GM19238 (cell line): ENCODE results near the gene EMP2.

Experiments used
- DNase-seq: peaks from one replicate; pipeline ENCODE4 v3.0.0; 2011; ENCODE audit warnings: low spot score; ENCODE audit not compliant: insufficient read length

Gene EMP2

DNA sequence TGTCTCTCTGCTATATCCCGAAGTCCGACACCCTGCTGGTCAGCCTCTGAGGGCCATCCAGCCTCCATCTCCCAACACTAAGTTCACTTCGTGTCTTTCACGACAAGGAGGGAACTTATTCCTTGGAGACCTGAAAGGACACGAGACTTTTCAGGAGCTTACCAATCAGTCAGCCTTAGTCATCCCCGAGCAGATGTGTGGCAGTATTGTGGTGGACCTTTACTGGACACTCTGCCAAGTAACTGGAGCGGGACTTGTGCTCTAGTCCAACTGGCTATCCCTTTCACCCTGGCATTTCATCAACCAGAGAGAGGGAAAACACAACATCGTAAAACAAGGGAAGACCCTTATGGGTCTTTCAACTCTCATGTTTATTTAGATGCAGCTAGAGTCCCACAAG, 87.1 kb downstream of the EMP2 start:
- DNase-seq: no peak

DNA sequence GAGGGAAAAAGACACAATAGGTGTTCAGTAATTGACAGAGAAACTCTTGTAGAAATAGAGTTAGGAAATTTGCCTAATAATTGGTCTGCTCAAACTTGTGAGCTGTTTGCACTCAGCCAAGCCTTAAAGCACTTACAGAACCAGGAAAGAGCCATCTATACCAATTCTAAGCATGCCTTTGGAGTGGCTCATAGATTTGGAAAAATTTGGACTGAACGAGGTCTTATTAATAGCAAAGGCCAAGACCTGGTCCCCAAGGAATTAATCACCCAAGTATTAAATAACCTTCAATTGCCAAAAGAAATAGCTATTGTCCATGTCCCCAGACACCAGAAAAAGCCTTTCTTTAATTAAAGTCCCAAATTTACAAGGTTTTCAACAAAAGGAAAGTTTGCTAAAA, 90.3 kb downstream of the EMP2 start:
- no peak for DNase-seq

DNA sequence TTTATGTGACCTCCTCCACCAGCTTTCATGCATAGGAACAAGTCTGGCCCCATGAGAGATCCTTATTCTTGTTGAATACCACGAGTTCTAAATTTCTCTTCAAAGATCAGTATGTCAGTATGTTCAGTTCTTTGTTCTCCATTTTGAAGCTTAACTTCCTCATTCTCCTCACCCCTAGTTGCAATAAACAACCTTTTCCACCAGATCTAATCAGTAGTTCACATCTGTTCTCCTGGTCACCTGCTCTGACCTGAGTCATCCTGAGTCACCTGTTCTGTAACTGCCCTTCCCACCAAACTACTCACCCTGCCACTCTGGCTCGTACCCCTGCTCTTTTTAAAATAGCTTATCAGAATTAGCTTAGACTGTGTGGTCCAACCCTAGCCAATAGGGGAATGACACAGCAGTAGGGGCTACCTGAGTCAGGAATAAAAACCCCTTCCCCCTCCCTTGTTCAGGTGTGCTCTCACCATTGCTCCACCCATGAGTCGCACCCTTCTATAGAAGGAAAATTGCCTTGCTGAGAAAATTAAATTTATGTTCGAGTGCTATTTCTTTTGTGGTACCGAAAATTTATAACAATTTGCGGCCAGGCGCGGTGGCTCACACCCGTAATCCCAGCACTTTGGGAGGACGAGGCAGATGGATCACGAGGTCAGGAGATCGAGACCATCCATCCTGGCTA, 94.6 kb downstream of the EMP2 start:
- DNase-seq: no peak

DNA sequence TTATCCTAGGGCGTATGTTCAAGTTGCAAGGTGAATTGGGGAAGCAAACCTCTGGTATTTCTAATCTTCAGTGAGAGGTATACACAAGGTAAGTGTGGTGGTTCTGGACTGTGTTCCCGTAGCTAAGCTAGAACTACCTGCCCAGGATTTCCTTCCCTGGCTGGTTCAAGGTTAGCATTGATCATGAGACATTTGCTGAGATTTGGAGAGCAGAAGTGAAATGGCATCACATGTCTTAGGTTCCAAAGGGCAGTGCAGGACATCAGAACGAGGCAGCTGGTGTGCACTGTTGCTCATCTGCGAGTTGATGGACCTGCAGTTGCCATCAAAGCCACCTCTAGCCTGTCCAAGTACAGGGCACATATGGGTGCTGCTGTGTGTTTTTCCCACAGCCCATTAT, 95.2 kb downstream of the EMP2 start:
- no peak for DNase-seq

DNA sequence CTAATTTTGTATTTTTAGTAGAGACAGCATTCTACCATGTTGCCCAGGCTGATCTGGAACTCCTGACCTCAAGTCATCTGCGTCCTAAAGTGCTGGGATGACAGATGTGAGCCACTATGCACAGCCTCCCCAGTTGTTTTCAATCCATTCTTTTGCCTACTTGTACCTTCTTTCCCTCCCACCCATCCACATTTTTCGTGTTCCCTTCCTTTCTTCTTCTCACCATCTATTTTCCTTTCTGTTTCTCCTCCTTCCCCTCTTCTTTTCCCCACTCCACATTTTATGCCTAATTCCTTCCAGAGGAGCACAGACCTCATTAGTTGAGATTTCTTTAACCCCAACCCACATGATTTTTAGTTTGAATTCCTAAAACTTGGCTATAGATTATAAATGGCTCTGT, 100.2 kb downstream of the EMP2 start:
- DNase-seq: no peak
